Fibroblast of gingiva (primary cell): ENCODE measurements around the gene USP6.
"Not testable (repeated sequence)": the region's sequence is repeated elsewhere in the genome, so short reads cannot be mapped to it uniquely, and the experiment has no call there.

ENCODE experiments used
- DNase-seq: peaks from one replicate; pipeline ENCODE4 v3.0.0-alpha.2; 2011; ENCODE audit warnings: low read depth

USP6 gene

DNA sequence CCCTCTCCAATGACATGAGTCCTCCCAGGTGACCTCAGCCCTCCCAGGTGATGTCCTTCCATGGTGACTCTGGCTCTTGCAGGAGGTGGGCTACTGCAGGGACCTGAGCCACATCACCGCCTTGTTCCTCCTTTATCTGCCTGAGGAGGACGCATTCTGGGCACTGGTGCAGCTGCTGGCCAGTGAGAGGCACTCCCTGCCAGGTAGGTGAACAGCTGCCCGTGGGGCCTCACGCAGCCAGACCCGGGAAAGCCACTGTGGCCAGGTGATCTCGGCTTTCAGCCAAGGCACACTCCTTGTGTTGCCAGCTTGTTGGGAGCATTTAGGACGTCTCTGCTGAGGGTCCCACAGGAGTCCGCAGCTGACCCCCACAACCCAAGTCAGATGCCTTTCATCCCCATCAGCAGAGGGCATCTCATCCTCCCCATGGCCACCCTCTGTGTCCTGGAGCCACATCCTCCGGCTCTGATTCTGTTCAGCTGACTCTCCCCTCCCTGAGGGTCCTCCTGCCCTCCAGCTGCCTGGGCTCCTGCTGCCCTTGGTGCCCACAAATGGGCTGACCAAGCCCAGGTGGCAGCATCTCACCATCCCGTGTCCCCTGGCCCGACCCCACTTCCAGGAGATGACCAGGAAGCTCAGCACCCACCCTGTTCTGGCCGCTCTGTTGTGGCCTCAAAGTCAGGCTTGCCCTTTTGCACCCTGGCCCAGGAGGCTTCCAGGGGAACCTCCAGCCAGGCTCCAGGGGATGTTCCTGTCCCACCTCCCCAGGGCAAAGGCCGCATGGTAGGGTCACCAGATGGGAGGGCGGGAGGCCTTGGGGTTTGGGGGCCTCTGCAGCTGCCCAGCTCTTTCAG is 20.1 kb downstream of the USP6 start:
- no peak for DNase-seq

DNA sequence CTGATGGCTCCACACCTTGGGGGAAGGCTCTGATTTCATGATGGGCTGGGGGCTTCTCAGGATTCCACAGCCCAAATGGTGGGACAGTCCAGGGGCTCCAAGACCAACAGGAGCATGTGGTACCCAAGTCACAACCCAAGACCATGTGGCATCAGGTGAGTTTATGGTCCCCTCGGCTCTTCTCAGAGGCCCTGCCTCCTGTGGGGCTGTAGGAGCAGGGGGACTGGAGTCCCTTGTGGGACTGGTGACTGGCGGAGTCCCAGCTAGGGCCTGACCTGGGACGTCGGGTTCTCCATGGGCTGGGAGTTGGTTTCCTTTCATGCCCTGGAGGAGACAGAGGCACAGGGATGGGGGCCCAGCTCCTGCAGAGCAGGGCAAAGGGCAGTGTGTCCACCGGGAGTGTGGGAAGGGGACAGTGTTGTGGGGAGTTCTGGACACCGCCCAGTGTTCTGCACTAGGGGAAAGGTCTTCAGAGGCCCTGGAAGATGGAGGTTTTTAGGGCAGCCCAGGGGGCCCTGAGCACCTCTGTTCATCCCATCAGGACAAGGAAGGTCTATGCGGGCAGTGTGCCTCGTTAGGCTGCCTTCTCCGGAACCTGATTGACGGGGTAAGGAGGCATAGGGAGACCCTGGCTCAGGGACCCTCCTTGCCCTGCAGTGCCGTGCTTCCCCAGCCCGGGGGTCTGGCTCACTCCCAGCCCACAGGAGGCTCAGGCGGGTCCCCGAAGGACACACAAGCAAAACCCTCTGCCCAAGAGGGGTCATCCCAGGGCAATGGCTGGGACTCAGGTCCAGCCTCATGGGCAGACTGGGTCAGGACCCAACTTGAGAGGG is 21.0 kb downstream of the USP6 start:
- DNase-seq: not testable (repeated sequence)

DNA sequence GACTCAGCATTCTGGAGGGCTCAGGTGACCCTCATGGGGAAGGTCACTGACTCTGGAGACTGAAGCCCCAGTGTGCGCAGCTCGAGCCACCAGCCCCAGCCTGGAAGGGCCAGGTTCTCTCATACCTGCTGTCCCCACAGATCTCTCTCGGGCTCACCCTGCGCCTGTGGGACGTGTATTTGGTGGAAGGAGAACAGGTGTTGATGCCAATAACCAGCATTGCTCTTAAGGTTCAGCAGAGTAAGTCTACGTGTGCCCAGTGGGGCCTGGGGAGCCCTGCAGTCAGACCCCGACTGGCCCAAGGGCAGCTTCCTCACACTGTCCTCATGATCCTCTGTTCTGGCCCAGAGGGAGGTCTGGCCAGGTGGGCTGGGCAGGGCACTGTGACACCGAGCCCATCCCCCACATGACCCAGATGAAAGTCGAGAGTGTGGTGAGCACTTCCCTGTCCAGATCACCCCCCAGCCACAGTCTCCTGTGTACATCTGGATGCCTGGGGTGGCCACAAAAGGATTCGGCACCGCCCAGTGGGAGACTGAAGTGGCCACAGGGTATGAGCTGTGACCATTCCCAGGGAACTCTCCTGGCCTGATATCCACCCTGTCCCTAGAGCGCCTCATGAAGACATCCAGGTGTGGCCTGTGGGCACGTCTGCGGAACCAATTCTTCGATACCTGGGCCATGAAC is 21.8 kb downstream of the USP6 start:
- DNase-seq: not testable (repeated sequence)

DNA sequence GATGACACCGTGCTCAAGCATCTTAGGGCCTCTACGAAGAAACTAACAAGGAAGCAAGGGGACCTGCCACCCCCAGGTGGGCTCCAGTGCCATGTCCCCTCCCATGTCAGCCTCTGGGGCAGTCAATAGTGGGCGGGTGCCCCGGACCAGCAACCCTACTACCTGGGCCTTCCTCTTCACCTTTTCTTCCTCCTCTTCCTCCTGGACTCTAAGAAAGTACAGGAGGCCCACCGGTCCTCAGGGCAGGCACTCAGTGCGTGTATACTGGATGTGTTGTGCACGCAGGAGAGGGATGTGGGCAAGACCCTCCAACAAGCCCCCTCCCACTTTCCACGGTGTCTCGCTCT is 22.3 kb downstream of the USP6 start:
- DNase-seq: not testable (repeated sequence)

DNA sequence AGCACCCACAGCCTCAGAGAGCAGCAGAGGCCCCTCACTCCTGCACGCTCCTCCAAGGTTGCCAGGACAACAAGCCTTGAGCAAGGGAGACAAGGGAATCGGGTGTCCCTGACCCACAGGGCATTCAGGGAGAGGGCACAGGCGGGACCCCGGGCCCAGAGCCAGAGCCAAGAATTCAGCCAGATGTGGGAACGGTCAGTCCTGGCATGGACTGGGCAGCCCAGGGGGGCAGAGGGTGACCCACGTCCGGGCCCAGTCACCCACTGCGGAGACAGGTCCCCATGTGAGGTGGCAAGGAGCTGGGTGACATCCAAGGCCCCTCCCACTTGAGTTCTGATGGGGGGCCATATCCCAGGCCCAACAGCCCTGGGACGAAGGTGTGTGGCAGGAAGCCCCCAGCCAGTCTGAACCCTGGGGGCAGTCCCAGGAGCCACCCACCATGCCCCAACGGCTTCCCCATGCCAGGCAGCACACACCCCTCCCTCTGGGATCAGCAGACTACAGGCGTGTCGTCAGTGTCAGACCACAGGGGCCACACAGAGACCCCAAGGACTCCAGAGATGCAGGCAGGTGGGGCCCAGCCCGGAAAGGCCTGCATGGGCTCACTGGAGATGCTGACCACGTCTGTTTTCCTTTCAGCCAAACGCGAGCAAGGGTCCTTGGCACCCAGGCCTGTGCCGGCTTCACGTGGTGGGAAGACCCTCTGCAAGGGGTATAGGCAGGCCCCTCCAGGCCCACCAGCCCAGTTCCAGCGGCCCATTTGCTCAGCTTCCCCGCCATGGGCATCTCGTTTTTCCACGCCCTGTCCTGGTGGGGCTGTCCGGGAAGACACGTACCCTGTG is 23.0 kb downstream of the USP6 start:
- DNase-seq: no peak

DNA sequence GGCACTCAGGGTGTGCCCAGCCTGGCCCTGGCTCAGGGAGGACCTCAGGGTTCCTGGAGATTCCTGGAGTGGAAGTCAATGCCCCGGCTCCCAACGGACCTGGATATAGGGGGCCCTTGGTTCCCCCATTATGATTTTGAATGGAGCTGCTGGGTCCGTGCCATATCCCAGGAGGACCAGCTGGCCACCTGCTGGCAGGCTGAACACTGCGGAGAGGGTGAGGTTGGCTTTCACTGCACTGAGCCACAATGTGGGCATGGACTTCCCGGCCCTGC is 23.6 kb downstream of the USP6 start:
- DNase-seq: no peak

DNA sequence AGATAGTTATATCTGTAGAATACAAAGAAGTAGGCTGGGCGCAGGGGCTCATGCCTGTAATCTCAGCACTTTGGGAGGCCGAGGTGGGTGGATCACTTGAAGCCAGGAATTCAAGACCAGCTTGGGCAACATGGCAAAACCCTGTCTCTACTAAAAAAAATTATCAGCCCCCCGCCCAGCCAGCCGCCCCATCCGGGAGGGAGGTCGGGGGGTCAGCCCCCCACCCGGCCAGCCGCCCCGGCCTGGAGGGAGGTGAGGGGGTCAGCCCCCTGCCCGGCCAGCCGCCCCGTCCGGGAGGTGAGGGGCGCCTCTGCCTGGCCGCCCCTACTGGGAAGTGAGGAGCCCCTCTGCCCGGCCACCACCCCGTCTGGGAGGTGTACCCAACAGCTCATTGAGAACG is 27.0 kb downstream of the USP6 start:
- DNase-seq: not testable (repeated sequence)

DNA sequence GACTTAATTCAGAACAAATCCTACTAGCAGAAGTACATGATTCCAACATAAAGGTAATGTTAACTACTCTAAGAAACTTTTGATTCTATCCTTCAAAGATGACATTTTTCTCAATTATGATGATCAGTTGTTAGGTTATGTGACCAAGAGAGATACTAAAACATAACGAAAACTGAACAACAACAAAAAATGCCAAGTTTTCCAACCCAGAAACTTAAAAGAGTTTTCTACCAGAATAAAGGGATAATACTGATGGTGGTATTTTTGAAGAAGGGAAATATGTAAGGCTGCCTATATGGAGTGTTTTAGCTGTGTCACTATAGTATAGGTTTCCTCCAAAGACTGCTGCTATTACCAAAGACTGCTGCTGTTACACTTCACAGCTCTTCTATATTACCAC is 30.3 kb downstream of the USP6 start:
- DNase-seq: not testable (repeated sequence)

DNA sequence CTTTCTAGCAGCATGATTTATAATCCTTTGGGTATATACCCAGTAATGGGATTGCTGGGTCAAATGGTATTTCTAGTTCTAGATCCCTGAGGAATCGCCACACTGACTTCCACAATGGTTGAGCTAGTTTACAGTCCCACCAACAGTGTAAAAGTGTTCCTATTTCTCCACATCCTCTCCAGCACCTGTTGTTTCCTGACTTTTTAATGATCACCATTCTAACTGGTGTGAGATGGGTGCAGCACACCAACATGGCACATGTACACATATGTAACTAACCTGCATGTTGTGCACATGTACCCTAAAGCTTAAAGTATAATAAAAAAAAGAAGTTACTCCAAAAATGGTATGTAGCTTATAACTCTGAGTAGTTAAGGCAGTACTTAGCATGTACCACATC is 44.9 kb downstream of the USP6 start:
- DNase-seq: not testable (repeated sequence)

DNA sequence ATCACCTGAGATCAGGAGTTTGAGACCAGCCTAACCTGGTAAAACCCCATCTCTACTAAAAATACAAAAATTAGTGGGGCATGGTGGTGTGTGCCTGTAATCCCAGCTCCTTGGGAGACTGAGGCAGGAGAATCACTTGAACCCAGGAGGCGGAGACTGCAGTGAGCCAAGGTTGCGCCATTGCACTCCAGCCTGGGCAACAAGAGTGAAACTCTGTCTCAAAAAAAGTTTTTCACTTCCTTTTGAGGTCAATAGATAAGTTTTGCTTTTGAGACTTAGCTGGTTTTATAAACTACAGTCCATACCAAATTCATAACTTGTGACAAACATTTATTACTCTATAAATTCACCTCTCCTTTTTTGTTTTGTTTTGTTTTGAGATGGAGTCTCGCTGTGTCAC is 46.0 kb downstream of the USP6 start:
- not testable (repeated sequence) for DNase-seq

DNA sequence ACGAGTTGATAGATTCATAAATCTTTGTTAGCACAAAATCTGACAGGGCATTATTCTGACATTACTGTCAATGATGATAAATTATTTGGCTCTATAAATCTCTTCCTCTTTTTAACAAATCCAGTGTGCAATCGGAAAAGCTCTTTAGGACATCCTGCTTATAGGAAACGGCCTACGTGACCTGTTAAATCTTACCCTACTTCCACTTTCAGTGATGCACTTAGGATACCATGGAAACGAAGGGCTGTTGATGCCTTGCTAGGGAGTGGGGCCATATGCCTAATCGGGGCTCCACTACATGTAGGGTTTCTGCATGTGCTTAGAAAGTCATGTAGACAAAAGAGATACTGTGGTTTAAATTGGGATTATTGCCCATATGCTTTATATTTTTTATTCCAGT is 48.6 kb downstream of the USP6 start:
- DNase-seq: no peak

DNA sequence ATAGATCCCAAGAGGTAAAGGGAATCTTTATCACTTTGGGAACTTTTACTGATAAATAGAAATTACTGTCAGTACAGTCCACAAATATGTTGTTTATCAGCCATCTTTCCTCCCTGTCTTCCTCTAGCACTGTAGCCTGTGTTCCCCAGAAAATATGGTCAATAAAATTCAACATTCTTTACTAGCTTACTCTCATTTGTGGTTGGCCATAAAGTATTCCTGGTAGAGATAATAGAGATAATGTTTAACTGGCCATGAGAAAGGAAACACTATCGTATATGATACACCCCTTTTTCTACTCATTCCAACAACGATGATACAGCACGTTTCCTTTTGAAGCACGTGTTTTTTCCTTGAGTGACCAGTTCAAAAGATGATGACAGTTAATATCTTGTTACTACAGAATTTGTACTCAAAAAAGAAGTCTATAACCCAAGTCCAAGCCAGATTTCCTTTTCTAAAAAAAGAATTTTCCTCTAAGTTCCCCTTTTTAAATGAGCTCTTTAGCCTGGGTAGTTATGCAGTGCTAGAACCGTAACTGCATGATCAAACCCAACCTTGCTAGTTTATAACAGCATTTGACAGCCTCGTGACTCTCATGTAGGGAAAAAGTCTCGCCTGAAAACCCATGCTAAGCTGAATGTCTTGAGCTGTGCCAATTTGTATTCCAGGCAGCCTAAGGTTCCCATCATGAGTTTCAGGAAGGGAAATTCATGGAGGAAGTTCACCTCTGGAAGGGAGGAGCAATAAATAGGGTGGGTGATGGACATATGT is 50.1 kb downstream of the USP6 start:
- not testable (repeated sequence) for DNase-seq

DNA sequence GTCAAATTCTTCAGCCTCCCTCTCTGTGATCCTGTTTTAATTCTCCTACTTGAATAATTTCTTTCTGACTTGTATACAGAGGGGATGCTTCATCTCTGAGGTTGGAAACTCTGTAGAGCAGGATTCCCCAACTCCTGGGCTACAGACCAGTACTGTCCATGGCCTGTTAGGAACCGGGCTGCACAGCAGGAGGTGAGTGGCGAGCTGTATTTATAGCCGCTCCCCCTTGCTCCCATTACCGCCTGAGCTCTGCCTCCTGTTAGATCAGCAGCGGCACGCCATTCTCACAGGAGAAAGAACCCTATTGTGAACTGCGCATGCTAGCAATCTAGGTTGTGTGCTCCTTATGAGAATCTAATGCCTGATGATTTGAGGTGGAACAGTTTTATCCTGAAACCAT is 59.2 kb downstream of the USP6 start:
- not testable (repeated sequence) for DNase-seq

DNA sequence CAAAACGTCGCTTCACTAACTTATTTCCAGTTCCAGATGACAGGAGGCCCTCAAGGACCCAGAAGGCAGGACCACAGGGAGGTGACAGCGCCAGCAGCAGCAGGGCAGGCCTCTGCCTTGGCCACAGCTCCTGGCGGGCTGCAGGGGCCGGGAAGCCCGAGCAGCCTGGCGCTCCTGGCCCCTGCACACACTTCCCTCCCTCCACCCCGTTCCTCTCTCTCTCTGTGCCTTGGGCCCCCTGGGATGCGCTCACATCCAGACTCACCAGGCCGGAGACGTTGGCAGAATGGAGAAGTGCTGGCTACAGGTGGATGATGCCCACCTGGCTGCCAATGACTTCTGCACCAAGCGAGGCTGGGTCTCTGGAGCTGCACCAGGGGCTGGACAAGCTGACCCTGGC is 63.2 kb downstream of the USP6 start:
- DNase-seq: no peak

DNA sequence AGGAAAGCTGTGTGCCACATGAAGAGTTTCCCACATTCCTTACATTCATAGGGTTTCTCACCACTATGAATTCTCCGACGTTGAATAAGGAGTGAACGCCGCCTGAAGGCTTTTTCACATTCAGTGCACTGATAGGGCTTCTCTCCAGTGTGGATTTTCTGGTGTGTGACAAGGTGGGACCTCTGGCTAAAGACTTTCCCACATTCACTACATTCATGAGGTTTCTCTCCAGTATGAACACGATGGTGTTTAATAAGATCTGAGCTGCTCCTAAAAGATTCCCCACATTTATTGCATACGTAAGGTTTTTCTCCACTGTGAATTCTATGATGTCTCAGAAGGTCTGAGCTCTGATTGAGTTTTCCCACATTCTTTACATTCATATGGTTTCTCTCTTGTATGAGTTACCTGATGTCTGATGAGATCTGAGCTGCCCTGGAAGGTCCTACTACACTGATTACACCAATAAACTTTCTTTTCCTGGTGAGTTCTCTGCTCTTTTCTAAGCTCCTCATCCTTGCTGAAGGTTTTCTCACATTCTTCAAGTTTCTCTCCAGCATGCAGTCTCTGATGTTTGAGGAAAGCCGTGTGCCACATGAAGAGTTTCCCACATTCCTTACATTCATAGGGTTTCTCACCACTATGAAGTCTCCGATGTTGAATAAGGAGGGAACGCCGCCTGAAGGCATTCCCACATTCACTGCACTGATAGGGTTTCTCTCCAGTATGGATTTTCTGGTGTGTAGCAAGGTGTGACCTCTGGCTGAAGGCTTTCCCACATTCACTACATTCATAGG is 65.9 kb downstream of the USP6 start:
- DNase-seq: no peak

DNA sequence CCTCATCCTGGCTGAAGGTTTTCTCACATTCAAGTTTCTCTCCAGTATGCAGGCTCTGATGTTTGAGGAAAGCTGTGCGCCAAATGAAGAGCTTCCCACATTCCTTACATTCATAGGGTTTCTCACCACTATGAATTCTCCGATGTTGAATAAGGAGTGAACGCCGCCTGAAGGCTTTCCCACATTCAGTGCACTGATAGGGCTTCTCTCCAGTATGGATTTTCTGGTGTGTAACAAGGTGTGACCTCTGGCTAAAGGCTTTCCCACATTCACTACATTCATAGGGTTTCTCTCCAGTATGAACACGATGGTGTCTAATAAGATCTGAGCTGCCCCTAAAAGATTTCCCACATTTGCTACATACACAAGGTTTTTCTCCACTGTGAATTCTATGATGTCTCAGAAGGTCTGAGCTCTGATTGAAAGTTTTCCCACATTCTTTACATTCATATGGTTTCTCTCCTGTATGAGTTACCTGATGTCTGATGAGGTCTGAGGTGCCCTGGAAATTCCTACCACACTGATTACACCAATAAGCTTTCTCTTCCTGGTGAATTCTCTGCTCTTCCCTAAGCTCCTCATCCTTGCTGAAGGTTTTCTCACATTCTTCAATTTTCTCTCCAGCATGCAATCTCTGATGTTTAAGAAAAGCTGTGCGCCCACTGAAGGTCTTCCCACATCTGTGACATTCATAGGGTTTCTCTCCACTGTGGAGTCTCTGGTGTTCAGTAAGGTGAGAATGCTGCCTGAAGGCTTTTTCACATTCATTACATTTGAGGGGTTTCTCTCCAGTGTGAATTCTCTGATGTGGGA is 67.0 kb downstream of the USP6 start:
- DNase-seq: no peak

DNA sequence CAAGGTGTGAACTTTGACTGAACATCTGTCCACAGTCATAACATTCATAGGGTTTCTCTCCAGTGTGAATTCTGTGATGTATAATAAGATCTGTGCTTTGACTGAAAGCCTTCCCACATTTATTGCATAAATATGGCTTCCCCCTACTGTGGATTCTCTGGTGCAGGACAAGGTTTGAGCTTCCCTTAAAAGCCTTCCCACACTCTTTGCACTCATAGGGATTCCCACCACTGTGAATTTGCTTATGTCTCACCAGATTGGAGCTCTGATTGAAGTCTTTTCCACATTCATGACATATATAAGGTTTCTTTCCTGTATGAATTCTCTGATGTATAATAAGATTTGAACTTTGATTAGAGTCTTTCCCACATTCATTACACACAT is 67.6 kb downstream of the USP6 start:
- no peak for DNase-seq

DNA sequence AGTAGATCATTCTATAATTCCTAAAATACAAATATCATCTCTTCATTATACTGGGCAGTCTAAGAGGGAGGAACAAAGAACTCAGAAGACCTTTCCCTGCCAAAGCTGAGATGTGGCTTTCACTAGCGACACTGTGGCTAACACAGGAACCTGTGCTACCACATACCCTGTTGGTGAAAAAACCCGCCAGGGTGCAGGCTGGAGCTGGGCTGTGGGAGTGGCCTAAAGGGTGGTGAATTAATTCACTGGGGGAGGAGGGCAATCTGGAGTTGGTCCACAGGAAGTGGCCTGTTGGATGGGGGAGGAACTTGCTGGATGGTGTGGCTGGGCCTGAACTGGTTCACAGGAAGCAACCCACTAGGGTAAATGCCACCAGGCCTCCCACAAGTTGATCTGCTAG is 68.5 kb downstream of the USP6 start:
- no peak for DNase-seq

DNA sequence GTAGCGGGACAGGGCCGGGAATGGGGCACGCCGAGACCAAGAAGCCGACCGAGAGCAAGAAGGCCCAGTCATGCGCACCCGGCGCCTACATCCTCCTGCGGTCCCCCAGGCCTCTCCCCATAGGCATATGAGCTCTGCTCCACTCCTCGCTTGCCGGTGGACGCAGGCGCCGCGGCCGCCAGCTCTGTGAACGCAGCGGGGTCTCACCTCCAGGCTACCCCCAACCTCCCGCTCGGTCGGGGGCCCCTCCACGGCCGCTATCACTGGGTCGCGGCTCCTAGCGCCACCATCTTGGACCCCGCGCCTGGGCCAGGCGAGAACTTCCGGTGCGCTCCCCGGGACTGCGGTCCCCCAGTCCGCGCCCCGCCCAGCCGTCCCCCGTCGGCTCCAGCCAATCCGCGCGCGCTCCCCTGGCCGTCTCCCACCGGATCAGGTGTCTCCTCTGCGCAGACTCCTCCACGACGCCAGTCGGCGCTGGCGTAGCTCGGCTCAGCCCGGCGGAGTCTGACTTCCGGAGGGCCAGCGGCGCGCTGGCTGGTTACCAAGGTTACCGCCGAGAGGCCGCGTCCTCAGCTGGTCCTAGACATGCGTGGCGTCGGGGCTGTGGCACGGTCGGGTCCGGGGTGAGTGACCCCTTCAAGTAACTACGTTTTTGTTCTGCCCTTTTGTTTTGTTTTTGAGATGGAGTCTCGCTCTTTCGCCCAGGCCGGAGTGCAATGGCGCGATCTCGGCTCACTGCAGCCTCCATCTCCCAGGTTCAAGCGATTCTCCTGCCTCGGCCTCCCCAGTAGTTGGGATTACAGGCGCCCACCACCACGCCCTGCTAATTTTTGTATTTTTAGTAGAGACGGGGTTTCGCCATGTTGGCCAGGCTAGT is 75.9 kb downstream of the USP6 start, which contains the start of gene ZNF594:
Gene ZNF594 (minus strand): TSS at position 328 of the 877 bp plus-strand sequence. CDS start 7,612 bp downstream, outside the sequence.
- peak; percentile 98 for DNase-seq
